Endodermal cell (in vitro differentiated cells): Measurements from ENCODE around the gene THSD4. TPM values are rescaled to one million over a fixed set of nuclear protein-coding genes. Genes with fewer than 3 reads are reported as not detected.

Source experiments
- DNase-seq: peaks from one replicate; pipeline ENCODE4 v3.0.0-alpha.2; 2017
- H3K27ac ChIP-seq: 2 replicates; pipeline ENCODE4 v1.5.1; 2013; ENCODE audit warnings: mild to moderate bottlenecking, low read depth, low read length, moderate library complexity
- H3K27me3 ChIP-seq: 2 replicates; pipeline ENCODE4 v1.6.1; 2013; ENCODE audit warnings: mild to moderate bottlenecking, low read length, moderate library complexity; ENCODE audit not compliant: insufficient read depth, control insufficient read depth, poor library complexity, severe bottlenecking
- H3K36me3 ChIP-seq: 2 replicates; pipeline ENCODE4 v1.7.0; 2013; ENCODE audit warnings: mild to moderate bottlenecking, low read length, moderate library complexity; ENCODE audit not compliant: control insufficient read depth, insufficient read depth
- H3K4me1 ChIP-seq: one replicate; pipeline ENCODE4 v1.7.0; 2013; ENCODE audit warnings: low read length; ENCODE audit not compliant: control insufficient read depth, insufficient read depth
- H3K4me3 ChIP-seq: 2 replicates; pipeline ENCODE4 v1.5.1; 2013; ENCODE audit warnings: mild to moderate bottlenecking, low read length, moderate library complexity
- H3K9ac ChIP-seq: 2 replicates; pipeline ENCODE4 v1.6.1; 2013; ENCODE audit warnings: mild to moderate bottlenecking, low read length, moderate library complexity; ENCODE audit not compliant: poor library complexity, severe bottlenecking; ENCODE audit errors: extremely low read depth
- H3K9me3 ChIP-seq: 2 replicates; pipeline ENCODE4 v1.6.1; 2013; ENCODE audit warnings: mild to moderate bottlenecking, low read length, moderate library complexity; ENCODE audit not compliant: control insufficient read depth
- H3K27ac Mint-ChIP-seq: 2 replicates; pipeline ENCODE4 v1.8.0; 2020; ENCODE audit warnings: mixed read lengths
- H3K27me3 Mint-ChIP-seq: 2 replicates; pipeline ENCODE4 v1.8.0; 2021; ENCODE audit warnings: mild to moderate bottlenecking, mixed read lengths; ENCODE audit not compliant: insufficient read depth
- H3K36me3 Mint-ChIP-seq: 2 replicates; pipeline ENCODE4 v1.8.0; 2020; ENCODE audit warnings: low read depth, mixed read lengths
- H3K4me1 Mint-ChIP-seq: 2 replicates; pipeline ENCODE4 v1.8.0; 2020; ENCODE audit warnings: mixed read lengths
- H3K4me3 Mint-ChIP-seq: 2 replicates; pipeline ENCODE4 v1.8.0; 2020; ENCODE audit warnings: mild to moderate bottlenecking, moderate library complexity, mixed read lengths
- H3K9me3 Mint-ChIP-seq: 2 replicates; pipeline ENCODE4 v1.8.0; 2020; ENCODE audit warnings: mild to moderate bottlenecking, mixed read lengths
- CTCF ChIP-seq: fragments of 200-600 bp; sonication (generic); conservative IDR thresholded peaks from 2 replicates; pipeline ENCODE4 v1.5.0; 2021; ENCODE audit warnings: antibody characterized with exemption, mild to moderate bottlenecking
- WGBS, 2 experiments: methylation state at CpG; one replicate each; pipeline versions ENCODE4 v1.1.5 to v1.1.7; 2013; ENCODE audit warnings: missing lambda C conversion rate in 2 of 2, mixed read lengths in 1 of 2; ENCODE audit not compliant: insufficient coverage in 1 of 2, insufficient read length in 1 of 2; 5-methylcytosine and 5-hydroxymethylcytosine counted together
- total RNA-seq, 2 donors: library from RNA; stranded (reverse); fragmentation: NEBNext Ultra II Directional in 1 of 2; extraction: Animal tissue kit (Norgen Biotek cat#: 25700) in 1 of 2; gene quantifications; 2 replicates in 1 of 2; 3 replicates in 1 of 2; pipeline ENCODE4 v1.2.1, GENCODE V29; 2021

Gene THSD4
- total RNA-seq, 2 donors from 2014 or later, result 4.6 to 5.4 TPM

GRCh38 chr15:71238926-71239325 is 123.7 kb downstream of the THSD4 start:
- Histone ChIP-seq H3K9me3 (no peaks in the 10 kb centered on the region), H3K27me3 (no peaks in the 10 kb centered on the region), H3K36me3 (no peaks in the 10 kb centered on the region), H3K4me1 (no peaks in the 10 kb centered on the region), H3K4me3 (no peak overlapping the region), H3K27ac (no peak overlapping the region), H3K9ac (no peak overlapping the region)
- peaks cover 5% of the 10 kb centered on the region for H3K4me1 Mint-ChIP-seq
- no peaks in the 10 kb centered on the region for H3K9me3 Mint-ChIP-seq
- 56 to 83% methylated on average over 1 of the region's 1 CpG for WGBS, 2 experiments
- no peaks in the 10 kb centered on the region for H3K36me3 Mint-ChIP-seq
- no peak overlapping the region for H3K4me3 Mint-ChIP-seq
- no peak overlapping the region for H3K27ac Mint-ChIP-seq
- TF ChIP-seq CTCF, result no peak
- H3K27me3 Mint-ChIP-seq, result no peaks in the 10 kb centered on the region
- no peak for DNase-seq

- Mint-ChIP-seq H3K4me3 (no peak overlapping the region), H3K36me3 (no peaks in the 10 kb centered on the region), H3K27ac (no peak overlapping the region), H3K4me1 (peaks cover 5% of the 10 kb centered on the region), H3K27me3 (no peaks in the 10 kb centered on the region), H3K9me3 (no peaks in the 10 kb centered on the region)
- H3K9me3 ChIP-seq, result no peaks in the 10 kb centered on the region
- H3K36me3 ChIP-seq, result no peaks in the 10 kb centered on the region
- TF ChIP-seq CTCF, result no peak
- H3K27ac ChIP-seq, result no peak overlapping the region
- H3K9ac ChIP-seq, result no peak overlapping the region
- WGBS, 2 experiments, result 85 to 88% methylated on average over 8 to 10 of the region's 10 CpGs
- DNase-seq, result no peak
- no peaks in the 10 kb centered on the region for H3K27me3 ChIP-seq
- H3K4me1 ChIP-seq, result no peaks in the 10 kb centered on the region
- H3K4me3 ChIP-seq, result no peak overlapping the region
These were observed 124.5 kb downstream of the THSD4 start for GRCh38 chr15:71239592-71240364.

- no peaks in the 10 kb centered on the region for H3K9me3 Mint-ChIP-seq
- WGBS, 2 experiments, result 90 to 95% methylated on average over 6 of the region's 6 CpGs
- no peak overlapping the region for H3K27ac Mint-ChIP-seq
- Histone ChIP-seq H3K27me3 (no peaks in the 10 kb centered on the region), H3K9me3 (no peaks in the 10 kb centered on the region), H3K27ac (no peak overlapping the region), H3K4me3 (no peak overlapping the region), H3K36me3 (no peaks in the 10 kb centered on the region), H3K9ac (no peak overlapping the region), H3K4me1 (no peaks in the 10 kb centered on the region)
- no peak for TF ChIP-seq CTCF
- no peak for DNase-seq
- H3K27me3 Mint-ChIP-seq, result peaks cover 1% of the 10 kb centered on the region
- H3K36me3 Mint-ChIP-seq, result no peaks in the 10 kb centered on the region
- peaks cover 2% of the 10 kb centered on the region for H3K4me1 Mint-ChIP-seq
- H3K4me3 Mint-ChIP-seq, result no peak overlapping the region
These were observed 127.0 kb downstream of the THSD4 start for GRCh38 chr15:71242292-71242691.
